Hypothalamus (tissue), 51 donors: ENCODE results near the gene ZFAND3.
"Not testable (repeated sequence)": the region's sequence is repeated elsewhere in the genome, so short reads cannot be mapped to it uniquely, and the experiment has no call there.

ENCODE experiments used
- DNase-seq, 51 donors: peaks; one replicate each; lab custom pipeline; 2025; lab: John Stamatoyannopoulos, UW

ZFAND3 gene

DNA sequence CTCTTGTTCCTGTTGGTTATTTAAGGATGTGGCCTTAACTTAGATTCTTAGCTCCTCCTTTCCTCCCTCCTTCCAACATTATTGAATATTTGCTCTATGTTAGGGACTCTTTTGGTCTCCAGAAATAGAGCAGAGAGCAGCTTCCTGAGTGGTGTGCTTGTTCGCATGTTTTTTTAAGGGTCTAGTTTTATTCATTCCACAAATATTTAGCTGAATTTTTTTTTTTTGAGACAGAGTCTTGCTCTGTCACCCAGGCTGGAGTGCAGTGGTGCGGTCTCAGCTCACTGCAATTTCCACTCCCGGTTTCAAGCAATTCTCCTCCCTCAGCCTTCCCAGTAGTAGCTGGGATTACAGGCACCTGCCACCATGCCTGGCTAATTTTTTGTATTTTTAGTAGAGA is 169.2 kb downstream of the ZFAND3 start:
- DNase-seq: no peak

GRCh38 chr6:37990762-37991525 is 171.4 kb downstream of the ZFAND3 start:
- no peak for DNase-seq

DNA sequence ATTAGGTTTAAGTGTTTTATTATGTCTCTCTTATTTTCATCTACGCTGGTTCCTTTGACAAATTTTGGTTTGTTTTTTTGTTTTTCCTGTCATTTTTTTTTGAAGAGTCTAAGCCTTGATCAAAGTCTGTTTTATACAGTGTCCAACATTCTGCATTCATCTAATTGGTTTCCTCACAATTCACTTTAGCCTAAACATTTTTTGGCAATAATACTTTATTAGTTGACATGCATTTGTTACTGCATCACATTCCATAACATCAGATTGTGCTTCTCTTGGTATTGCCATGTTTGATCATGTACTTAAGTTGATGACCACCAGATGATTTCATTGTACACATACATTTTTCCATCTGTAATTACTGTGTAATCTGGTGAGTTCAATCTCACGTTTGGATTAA is 173.2 kb downstream of the ZFAND3 start:
- DNase-seq: no peak

- DNase-seq: not testable (repeated sequence)
These were observed 173.7 kb downstream of the ZFAND3 start for GRCh38 chr6:37993194-37993593.

GRCh38 chr6:37993596-37993995 is 174.1 kb downstream of the ZFAND3 start:
- no peak for DNase-seq

GRCh38 chr6:37994223-37994622 is 174.7 kb downstream of the ZFAND3 start:
- no peak for DNase-seq

DNA sequence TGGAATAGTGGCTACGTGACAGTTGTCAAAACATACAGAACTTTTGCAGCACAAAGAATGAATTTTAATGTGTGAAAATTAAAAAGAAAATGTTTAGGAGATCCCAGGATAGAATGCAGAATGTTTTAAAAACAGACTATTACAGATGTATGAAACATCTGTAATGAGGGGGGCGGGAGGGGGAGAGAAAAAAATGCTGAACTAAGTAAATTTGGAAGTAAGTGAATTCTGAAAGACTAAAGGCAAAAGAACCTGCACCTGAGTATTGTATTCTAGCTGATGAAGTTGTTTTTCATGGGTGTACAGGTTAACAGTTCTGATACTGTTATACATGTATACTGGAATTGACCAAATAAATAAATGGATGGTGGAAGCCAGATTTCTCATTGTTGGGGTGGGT is 178.8 kb downstream of the ZFAND3 start:
- DNase-seq: no peak

DNA sequence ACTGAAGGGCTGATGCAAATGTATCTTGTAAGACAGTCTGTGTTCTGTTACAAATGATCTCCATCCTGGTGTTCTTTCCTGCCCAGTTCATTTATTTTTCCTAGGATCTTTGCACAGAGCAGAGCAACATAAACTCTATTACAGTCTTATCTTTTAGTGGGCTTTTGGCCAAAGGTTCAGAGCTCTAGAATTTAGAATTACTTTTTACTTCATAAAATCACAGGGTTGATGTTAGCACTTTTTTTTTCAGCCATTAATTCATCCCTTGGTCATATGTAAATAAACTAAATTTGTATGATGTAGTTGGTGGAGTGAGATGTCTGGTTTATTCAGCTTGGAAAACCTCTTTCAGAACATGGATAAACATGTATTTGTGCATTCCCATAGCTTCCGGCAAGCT is 181.9 kb downstream of the ZFAND3 start:
- no peak for DNase-seq

DNA sequence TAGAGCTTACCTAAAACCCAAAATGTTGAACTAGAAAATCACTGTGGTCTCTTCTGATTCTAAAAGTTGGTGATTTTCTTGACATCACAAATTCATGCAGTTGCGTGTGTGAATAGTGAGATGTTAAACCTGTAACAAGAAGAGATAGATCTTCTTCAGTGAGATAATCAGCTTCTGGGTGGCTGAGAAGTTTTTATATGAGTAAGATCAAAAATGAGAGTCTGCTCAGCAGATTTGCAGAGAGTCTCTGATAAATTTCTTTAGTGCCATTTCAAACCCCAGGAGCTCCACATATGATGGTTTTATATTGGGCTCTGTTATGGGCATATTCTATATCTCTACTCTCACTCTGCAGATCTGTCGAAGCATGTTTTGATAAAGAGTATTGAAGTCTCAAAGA is 185.4 kb downstream of the ZFAND3 start:
- DNase-seq: no peak

- no peak for DNase-seq
These were observed 192.4 kb downstream of the ZFAND3 start for GRCh38 chr6:38011937-38012336.

- peak in 3 of 51 donors; percentile 2 to 36 (median 8) for DNase-seq
These were observed 193.0 kb downstream of the ZFAND3 start for GRCh38 chr6:38012573-38012972.

DNA sequence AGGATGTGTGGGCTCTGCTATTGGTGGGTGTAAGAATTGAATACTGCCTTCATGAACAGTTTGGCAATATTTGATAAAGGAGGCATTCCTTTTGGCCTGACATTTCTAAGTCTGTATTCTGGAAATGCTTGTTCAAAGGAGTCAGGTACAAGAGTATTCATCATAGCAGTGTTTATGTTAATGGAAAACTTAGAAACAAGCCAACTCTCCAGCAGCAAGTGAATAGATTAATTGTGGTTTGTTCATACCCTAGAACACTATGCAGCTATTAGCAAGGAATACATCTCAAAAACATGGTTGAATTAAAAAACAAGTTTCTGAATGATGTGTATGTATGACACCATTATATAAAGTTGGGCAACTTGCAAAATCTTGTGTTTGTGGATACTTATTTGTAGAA is 195.8 kb downstream of the ZFAND3 start:
- no peak for DNase-seq

DNA sequence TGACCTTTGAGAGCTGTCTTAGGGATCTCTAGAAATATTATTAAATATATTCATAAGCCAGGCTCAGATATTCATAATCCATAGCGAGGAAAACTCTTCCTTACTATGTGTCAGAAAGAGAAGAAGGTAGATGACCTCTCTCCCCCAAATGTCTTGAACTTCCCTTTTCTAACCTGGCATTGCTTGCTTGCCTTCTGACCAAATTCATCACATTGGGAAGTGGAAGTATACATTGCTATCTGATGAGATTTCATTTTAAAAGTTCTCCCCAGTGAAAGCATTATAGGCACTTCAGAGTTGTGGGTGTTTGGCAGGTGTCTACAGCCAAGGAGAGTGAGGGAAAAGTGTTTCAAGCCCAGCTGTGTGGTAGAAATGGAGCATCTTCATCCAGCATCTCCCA is 197.3 kb downstream of the ZFAND3 start:
- no peak for DNase-seq

DNA sequence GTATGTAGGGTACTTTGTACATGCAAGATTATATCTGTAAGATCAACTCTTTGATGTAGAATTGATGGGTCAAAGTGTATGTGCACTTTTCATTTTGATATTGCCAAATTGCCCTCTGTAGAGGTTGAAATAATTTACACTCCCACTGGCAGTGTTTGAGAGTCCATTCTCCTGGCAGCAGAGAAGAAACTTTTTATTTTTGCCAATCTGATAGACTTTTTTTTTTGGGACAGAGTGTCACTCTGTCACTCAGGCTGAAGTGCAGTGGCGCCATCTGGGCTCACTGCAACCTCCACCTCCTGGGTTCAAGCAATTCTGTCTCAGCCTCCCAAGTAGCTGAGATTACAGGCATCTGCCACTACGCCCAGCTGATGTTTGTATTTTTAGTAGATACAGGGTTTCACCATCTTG is 199.2 kb downstream of the ZFAND3 start:
- DNase-seq: no peak

GRCh38 chr6:38020593-38020992 is 201.1 kb downstream of the ZFAND3 start:
- DNase-seq: no peak

DNA sequence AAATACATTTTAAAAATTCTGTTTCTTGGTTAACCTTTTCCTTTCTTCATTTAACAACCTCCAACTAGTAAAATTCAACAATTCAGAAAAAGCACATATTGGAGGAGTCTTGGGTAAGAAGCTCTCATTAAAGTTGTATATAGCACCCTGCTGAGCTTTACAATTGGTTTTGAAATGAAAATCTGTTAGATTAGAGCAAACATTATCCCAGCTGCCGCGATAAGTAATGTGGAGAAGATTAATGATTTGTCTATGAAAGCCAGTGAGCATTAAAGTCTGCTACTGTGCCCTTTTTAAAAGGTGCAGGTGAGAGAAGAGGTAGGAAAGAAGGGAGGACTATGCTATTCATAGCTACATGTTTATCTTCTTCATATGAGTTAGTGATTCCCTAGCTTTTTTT is 201.5 kb downstream of the ZFAND3 start:
- no peak for DNase-seq

GRCh38 chr6:38021571-38021970 is 202.0 kb downstream of the ZFAND3 start:
- no peak for DNase-seq

- DNase-seq: no peak
These were observed 203.2 kb downstream of the ZFAND3 start for GRCh38 chr6:38022688-38023087.

GRCh38 chr6:38024908-38025307 is 205.4 kb downstream of the ZFAND3 start:
- DNase-seq: no peak

DNA sequence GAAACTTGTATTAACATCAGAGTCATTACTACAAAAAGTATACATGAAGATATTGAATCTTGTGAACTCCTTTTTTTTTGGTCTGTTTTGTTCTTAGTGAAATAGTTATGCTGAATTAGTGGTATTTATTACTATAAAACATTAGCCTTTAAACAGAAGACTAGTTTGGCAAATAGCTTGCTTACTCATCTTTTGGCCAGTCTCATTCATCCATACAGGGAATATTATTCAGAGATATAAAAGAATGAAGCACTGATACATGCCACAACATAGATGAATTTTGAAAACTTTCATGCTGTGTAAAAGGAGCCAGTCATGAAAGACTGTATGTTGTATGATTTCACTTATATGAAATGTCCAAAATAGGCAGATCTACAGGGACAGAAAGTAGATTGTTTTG is 205.9 kb downstream of the ZFAND3 start:
- no peak for DNase-seq

DNA sequence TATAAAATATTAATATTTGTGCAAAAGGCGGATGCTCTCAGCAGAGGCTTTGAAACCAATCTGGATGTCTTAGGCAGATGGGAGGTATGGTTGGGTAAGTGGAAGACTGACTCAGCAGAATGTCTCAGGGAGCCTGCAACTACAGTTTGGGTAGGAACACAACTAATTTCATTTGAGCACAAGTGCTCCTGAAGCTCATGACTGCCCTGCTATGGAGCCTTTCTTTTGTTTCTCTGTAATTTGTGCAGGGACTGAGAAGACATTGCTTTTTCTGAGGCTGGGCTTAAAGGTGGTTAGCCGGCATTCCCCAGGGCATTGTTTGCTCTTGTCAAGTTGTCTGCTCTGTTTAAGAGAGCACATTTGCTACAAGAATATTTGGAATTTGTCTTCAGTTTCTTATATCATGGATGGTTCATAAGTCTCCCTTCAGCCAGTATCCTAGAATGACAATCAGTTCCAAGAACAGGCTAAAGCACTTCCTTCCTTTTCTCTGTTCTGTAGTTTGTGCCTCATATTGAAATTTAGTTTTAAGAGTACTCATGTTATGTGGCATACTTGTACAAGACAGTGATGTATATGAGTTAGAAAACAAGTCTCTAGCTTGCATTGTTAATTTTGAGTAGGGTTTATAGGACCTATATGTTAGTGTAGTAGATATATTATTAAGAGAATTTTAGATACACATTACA is 208.3 kb downstream of the ZFAND3 start:
- no peak for DNase-seq

GRCh38 chr6:38030380-38030779 is 210.9 kb downstream of the ZFAND3 start:
- no peak for DNase-seq
